ENCODE measurements around the gene C2orf76.
"Not testable (repeated sequence)": the region's sequence is repeated elsewhere in the genome, so short reads cannot be mapped to it uniquely, and the experiment has no call there.

Gene C2orf76

DNA sequence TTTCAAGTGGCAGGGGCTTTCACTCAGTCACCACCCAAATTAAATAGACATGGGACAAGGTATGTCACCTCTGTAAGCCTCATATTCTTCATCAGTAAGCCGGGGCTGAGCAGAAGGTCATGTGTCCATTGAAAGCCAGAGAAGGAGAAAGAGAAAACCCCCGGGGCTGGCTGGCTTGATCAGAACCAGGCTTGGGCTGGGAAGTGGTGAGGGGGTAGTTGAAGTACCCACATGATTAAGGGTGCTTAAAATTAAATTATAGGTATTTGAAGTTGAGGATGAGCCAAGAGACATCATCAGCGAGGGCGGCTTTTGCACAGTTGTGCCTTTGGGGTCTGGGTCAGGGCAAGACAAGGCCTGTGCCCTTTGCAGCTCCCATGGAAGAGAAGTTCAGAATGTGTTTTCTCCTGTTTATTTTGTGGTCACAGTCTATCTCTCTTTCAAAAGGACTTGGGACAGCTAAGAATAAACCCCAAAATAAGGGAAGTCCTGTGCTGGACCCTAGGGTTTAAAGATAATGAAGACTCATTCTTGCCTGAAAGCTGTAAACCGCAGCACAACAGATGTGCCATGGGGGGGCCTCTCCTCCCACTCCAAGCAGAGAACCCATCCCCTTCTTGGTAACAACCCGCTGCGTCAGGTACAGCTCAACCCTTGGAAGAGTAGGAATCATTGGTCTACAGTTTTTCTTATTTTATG, 10.8 kb upstream of the C2orf76 start:
- no peak for DNase-seq (ENCODE audit: low spot score)

DNA sequence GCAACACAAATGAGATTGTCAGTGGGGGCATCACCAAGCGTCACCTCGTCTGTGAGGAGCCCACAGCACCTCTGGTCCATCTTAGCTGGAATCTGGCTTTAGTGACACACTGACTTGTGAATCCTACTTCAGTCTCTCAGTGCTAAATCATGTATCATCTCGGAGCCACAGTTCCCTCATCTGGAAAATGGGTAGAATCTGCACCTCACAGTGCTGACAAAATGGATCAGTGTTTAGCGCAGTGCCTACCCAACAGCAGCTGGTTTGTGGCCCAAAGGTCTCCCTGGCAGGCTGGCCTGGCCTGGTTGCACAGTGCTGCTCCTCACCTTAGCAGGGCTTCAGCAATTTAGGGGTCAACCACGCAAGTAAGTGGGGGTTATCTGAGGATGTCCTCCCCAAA, 10.2 kb upstream of the C2orf76 start:
- DNase-seq (ENCODE audit: low spot score), result no peak

DNA sequence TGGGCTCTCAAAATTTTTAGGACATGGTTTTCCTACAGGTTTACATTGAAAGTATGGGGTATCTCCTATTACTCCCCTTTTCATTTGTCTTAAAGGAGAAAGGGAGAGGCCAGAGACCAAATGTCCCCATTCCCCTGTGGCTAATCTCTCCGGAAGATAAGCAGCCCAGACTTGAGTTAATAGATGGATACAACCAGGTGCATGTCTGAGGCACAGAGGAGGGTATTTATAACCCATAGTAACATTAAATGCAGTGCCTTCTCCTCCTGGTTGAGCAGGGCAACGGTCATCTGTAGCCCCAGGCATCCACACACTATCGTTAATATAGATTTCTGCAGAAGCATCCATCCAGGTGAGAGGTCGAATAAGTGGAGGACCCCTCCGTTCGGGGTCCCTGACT, 9.8 kb upstream of the C2orf76 start:
- not testable (repeated sequence) for DNase-seq (ENCODE audit: low spot score)

DNA sequence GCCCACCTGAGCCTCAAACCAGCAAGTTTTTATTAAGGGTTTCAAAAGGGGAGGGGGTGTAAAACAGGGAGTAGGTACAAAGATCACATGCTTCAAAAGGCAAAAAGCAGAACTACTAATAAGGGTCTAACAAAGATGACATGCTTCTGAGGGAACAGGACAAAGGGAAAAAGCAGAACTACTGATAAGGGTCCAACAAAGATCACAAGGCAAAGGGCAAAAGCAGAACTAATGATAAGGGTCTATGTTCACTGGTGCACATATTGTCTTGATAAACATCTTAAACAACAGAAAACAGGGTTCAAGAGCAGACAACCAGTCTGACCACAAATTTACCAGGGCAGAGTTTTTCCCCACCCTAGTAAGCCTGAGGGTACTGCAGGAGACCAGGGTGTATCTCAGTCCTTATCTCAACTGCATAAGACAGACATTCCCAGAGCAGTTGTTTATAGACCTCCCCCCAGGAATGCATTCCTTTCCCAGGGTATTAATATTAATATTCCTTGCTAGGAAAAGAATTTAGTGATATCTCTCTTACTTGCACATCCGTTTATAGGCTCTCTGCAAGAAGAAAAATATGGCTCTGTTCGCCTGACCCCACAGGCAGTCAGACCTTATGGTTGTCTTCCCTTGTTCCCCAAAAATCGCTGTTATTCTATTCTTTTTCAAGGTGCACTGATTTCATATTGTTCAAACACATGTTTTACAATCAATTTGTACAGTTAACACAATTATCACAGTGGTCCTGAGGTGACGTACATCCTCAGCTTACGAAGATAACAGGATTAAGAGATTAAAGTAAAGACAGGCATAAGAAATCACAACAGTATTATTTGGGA, 7.5 kb upstream of the C2orf76 start:
- not testable (repeated sequence) for DNase-seq (ENCODE audit: low spot score)

DNA sequence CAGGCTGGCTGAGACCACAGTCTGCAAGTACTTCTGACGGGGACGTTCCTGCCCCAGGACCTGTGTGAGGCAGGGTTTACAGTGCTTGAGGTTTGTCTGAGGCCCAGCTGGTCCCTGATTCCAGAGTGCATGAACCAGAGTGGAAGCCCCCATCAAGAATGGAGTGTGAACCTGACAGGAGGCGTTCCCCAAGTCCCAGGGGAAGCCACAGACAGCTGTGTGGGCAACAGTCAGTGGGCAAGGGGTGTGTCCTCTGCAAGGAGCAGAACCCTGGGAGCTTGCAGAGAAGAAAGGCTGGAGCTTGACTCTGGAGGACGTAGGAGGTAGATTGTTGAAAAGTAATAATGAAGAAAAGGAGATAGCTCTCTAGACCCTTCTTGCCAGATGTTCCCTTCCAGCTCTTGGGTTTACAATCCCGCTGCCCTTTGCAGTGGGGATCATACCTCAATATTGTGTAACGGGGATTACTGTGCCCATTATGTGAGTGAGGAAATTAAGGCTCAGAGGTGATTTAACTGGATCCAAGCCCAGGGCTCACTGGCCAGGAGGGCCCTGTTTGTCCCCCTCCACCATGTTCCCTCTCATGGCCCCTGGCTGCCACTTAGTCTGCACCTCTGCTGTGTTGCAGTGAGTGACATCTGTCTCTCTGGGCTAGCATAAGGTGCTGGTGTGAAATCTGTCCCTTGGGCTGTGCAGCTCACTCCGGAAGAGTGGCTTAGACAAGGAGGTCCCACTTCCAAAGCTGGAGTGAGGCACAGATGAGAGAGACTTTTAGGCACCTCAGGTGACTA, 6.3 kb upstream of the C2orf76 start:
- DNase-seq (ENCODE audit: low spot score), result no peak

DNA sequence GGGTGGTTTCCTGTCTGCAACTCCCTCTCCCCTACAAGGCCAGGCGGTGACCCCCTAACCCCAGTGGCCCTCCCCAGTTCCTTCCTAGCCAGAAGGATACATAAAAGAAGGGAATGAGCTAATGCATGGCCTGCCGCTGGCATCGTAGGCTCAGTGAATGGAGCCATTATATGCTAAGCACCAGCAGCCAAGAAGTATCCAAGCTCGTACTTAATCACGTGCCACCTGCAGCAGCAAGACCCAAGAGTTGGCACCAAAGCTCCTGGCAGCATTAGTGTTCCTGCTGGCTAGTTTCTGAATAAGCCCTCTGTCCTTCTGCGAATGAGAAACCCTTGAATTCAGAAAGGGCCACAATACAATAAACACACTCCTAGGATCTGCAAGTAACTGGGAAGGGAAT, 4.5 kb upstream of the C2orf76 start:
- DNase-seq (ENCODE audit: low spot score), result no peak

DNA sequence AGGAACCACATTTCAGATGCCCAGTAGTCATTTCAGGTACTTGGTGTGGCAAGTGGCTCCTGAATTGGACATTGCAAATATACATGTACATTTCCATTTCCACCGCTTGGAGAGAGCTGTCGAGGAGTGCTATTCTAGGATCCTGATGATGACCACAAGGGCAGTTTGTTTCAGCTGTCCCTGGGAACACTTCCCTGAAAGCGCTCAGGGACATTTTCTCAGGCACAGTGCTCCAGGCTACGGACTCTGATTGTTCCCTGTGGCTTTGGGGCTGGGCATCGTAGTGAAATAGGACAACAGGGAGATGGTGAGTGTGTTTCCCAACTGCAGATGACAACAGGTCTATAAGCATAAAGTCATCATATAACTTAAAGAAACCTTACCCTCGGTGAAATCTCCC, 3.2 kb upstream of the C2orf76 start:
- no peak for DNase-seq (ENCODE audit: low spot score)

DNA sequence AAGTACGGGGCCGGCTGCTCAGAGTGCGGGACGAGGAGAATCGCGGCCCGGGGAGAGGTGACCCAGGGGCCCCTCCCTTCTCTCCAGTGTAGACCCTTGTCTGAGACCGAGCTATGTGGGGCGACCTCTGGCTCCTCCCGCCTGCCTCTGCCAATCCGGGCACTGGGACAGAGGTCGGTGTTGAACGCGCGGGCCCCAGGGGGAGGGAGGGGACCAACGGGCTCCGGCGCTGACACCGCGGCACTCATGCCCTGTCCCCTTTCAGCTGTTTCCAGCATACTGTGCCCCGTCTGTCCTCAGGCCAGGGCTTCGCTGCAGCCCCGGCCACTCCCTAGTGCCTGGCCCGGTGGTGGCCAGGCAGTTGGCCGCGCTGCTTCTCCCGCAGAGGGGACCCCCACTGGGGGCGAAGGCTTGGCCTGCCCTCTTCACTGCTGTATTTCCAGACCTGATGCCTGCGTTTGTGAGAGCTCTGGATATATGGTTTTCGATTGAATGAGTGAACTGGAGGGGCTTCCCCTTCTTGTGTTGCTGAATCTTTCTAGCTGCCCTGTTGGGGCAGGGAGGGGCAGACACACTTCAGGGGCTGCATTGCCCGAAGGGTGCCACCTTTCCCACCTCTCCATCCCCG, 952 bp upstream of the C2orf76 start:
- peak; percentile 44 for DNase-seq (ENCODE audit: low spot score)

DNA sequence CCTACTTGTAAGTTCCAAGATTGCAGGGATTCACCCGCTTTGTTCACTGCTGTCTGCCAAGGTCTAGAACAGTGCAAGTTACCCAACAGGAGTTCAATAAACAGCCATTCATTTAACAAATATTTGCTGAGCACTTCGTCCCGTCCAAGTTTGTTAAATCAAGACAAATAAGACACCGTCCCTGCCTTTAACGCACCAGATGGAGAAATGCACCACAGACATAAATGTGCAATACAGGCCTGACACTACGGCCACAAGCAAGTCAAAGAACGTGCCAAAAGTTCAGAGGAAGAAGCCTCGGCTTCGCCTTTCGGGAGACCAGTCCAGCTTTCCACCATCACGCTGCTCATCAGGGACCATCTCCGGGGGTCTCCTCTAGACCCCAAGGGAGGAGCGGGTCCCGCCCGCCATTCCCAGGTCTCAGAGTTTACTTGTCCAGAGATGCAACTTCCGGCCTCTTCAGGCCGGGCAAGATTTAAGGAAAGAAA, 429 bp downstream of the C2orf76 start:
- DNase-seq (ENCODE audit: low spot score), result no peak

DNA sequence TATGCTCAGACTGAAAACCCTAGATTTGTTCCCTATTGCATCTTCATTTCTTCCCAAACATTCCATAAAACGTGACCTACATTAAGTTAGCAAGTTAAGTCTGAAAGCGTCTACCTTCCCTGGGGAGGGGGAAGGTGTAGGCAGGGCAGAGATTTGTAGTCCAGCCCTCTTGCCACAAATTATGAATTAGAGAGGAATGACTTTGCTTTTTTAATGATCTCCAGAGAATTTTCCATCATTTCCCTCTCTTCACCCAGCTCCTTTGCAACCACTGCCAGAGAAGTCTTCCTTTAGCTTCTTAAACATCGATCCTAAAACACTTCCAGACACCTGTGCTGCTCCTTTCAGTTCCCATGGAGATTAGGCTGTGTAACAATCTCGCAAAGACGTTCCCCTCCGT, 1.2 kb downstream of the C2orf76 start:
- DNase-seq (ENCODE audit: low spot score), result no peak

DNA sequence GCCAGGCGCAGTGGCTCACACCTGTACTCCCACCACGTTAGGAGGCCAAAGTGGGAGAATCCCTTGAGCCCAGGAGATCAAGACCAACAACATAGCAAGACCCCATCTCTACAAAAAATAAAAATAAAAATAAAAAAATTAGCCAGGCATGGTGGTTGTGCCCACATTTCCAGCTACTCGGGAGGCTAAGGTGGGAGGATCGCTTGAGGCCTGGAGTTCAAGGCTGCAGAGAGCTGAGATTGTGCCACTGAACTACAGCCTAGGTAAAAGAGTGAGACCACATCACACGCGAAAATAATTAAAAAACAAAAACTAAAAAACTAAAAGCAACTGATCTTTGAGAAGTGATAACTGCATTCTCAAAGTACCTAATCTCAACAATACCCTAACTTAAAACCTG, 1.8 kb downstream of the C2orf76 start:
- DNase-seq (ENCODE audit: low spot score), result no peak

DNA sequence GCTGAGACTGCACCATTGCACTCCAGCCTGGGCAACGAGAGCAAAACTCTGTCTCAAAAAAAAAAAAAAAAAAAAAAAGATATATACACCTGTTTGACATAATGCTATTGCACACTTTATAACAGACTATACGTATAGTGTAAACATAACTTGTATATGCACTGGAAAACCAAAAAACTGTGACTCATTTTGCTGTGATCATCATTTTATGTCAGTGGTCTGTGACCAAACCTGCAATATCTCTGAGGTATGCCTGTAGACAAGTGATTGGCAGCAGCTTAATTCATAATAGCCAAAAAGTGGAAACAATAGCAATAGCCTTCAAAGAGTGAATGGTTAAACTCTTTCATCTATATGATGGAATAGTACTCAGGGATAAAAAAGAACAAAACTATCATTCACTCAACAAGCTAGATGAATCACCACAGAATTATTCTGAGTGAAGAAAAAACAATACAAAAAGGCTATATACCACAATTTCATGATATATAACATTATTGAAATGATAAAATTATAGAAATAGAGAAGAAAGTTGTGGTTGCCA, 6.1 kb downstream of the C2orf76 start:
- DNase-seq (ENCODE audit: low spot score), result no peak

DNA sequence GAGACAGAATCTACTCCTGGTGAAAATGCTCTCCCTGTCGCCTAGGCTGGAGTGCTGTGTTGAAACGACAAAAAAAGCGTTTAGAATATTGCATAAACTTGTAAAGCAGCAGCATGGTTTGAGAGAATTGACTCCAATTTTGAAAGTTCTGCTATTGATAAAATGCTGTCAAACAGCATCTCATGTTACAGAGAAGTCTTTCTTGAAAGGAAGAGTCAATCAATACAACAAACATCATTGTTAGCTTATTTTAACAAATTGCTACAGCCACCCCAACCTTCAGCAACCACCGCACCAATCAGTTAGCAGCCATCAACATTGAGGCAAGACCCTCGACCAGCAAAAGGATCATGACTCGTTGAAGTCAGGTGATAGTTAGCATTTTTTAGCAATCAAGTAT, 6.9 kb downstream of the C2orf76 start:
- DNase-seq (ENCODE audit: low spot score), result no peak

DNA sequence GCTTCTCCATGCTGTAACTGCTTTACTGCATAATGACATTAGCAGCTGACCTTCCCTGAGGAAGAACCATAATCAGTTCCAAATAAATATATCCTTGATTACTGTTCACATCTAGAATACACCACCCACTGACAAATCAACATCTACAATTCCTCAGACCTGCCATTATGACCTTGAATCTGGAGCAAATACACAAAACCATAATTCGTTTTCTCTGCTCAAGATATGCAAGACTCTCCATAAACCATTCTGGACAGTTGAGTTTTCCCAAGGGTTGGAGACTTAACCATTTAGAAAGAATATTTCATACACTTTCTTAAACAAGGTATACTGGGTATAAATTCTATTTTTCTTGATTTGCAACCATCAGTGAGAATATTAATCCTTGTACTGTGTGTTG, 11.8 kb downstream of the C2orf76 start:
- DNase-seq (ENCODE audit: low spot score), result no peak

DNA sequence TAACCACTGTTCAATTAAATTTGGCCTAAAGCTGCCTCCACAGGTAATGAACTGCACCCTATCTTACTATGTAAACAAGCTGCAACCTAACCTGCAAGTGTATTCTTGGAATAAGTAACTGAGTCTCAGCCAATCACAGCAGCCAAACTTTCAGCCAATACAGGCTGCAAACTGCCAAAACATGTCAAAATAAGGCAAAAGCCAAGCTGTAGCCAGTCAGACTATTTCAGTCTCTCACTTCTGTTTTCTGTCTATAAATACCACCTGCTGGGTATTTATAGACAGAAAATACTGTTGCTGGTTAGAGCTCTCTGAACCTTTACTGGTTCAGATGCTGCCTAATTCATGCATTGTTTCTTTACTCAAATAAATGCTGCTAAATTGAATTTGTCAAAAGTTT, 14.3 kb downstream of the C2orf76 start:
- DNase-seq (ENCODE audit: low spot score), result no peak

DNA sequence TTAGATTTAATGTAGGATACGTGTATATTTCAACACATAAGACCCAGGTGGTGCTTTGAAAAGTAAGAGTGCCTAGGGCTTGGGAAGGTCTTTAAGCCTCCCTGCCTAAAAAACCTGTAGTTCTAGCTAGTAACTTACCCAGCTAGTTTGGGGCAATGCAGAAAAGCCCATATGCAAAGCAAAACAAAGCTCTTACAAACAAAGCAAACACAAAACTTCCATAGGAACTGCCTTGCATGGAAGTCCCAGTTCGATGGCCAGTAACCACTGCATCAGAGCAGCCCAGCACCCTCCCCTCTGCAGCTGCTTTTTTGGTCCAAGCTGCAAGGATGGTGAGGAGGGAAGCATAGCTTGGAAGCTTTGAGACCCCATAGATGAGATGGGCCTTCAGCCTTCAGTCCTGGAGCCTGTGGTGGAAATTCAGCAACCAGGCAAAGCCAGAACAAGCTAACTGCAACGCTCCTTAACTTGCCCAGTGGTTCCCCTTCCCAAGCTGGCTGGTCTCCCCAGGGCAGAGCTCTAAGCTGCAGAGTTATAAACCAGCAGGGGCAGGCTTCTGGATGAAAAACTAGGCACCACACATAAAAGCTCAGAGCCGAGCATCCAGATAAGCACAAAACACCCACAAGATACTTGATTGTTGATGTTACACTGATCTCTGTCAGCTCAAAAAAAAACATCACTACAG, 16.2 kb downstream of the C2orf76 start:
- no peak for DNase-seq (ENCODE audit: low spot score)

DNA sequence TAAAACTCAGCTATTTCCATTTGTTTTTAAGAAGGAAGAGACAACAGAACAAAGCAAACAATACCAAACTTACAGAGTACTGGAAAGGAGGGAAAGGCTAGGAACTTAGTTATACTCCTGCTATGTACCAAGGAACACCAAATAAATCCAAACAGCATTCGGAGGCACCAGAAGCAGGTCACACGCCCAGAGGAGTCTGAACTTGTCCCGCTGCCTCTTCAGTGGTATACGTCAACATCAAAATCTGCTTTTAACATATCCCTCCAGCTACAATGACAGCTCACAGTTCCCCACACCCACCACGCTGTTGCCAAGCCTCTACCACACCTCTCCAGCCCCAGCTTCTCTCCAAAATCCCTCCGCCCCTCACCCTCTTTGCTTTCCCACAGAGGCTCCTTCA, 17.3 kb downstream of the C2orf76 start:
- no peak for DNase-seq (ENCODE audit: low spot score)

DNA sequence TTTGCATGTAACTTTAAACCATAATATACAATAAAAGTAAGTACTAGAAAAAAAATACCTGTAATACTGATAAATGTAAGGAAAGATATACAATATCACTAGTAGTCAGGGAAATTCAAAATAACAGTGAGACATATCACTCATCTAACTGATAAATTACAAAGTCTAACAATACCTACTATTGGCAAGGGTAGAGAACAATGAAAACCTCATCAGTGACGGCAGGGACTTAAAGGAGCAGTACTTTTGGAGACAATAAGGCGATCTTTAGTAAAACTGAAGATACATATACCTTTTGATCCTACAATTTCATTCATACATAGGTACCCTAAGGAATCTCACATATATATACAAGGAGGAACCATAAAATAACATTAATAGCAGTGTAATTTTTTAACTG, 24.9 kb downstream of the C2orf76 start:
- DNase-seq (ENCODE audit: low spot score), result no peak

DNA sequence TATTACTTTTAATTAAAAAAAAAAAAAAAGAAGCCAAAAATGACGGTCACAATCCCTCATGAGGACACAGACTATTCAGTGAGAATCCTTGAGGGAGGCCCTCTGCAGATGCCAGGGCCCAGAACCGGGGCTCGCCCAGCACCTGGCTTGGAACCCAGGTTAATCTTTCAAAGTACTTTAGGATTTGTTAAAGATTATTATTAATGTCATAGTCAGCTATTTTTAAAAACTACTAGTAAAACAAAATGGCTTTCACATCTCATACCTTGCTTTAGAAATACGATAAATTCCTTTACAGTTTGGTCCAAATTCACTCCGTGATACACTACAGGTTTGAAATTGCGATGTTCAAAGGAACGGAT, 27.1 kb downstream of the C2orf76 start:
- no peak for DNase-seq (ENCODE audit: low spot score)

DNA sequence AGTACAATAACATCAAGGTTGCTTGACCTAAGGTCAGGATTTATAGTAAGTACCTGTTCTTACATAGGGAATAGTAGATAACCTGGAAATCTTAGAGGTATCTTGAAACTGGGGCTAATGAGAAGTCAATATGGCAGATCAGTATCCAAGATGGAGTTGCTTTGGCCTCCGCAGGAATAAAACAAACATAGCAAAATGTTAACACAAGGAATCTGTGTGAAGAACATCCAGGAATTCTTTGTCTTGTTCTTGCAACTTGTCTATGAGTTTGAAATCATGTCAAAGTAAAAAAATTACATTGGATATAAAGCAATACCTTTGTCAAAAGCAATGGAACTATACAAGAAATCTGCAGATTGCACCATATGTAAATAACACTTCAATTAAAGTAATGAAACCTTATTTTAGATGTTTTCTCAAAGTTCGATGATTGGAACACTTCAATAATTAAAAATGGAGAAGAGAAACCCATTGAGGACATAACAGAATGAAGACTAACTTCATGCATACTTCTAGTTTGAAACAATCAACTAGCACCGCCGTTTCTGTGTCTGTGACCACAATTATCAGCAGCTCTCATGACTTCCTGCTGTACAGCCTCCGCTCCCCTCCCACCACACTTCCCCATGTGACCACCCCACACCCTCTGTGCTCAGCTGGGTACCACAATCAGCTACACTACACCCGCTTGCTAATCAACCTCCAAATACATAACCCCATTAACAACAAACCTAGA, 27.6 kb downstream of the C2orf76 start:
- no peak for DNase-seq (ENCODE audit: low spot score)

DNA sequence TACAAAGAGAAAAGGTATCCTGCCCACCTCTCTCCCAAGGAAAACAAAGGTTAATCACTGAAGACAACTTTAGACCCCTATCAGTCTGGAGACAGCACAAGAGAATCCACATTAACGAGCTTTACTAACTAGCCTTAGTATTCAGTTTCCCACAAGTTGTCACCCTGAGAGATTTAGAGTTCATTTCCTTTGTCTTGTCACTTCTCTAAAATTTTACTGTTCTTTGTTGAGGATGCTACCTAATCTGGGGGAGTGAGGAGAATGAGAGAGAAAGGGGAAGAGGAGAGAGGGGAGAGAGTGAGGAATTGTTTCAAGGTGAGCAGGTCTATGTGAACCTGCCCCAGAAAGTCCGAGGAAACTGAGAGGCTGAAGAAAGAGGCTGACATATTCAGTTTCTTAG, 28.4 kb downstream of the C2orf76 start:
- no peak for DNase-seq (ENCODE audit: low spot score)

Data from LoVo (cell line).